ENCODE results near the gene AUTS2.

The AUTS2 gene

GRCh38 chr7:69677881-69678493, 79.7 kb downstream of the AUTS2 start:
- Mint-ChIP-seq H3K36me3 (ENCODE audit: low read depth) (no peaks in the 10 kb centered on the region), H3K27me3 (ENCODE audit: low read depth) (no peaks in the 10 kb centered on the region), H3K4me3 (peak overlapping the region in 2 of 3 experiments; percentile 37 to 44), H3K4me1 (peaks cover 69% of the 10 kb centered on the region), H3K9me3 (no peaks in the 10 kb centered on the region), H3K27ac (peak overlapping the region; percentile 59 to 68 (median 63))
- no peak for TF ChIP-seq CTCF (IDR thresholded peaks at IDR 0.05; ENCODE audit: unreplicated experiment in 3 of 3)

GRCh38 chr7:69678494-69679187, 80.4 kb downstream of the AUTS2 start:
- Mint-ChIP-seq H3K4me1 (peaks cover 65% of the 10 kb centered on the region), H3K9me3 (no peaks in the 10 kb centered on the region), H3K4me3 (peak overlapping the region in 1 of 3 experiments; percentile 1), H3K36me3 (ENCODE audit: low read depth) (no peaks in the 10 kb centered on the region), H3K27me3 (ENCODE audit: low read depth) (no peaks in the 10 kb centered on the region), H3K27ac (peak overlapping the region; percentile 59 to 68 (median 63))
- TF ChIP-seq CTCF (IDR thresholded peaks at IDR 0.05; ENCODE audit: unreplicated experiment in 3 of 3): no peak

- Mint-ChIP-seq H3K9me3 (no peaks in the 10 kb centered on the region), H3K4me3 (no peak overlapping the region), H3K36me3 (ENCODE audit: low read depth) (no peaks in the 10 kb centered on the region), H3K27ac (no peak overlapping the region), H3K27me3 (ENCODE audit: low read depth) (no peaks in the 10 kb centered on the region), H3K4me1 (peaks cover 81% of the 10 kb centered on the region)
- TF ChIP-seq CTCF (IDR thresholded peaks at IDR 0.05; ENCODE audit: unreplicated experiment in 3 of 3): no peak
Observed at GRCh38 chr7:69681181-69681580, 82.9 kb downstream of the AUTS2 start.

GRCh38 chr7:69682518-69682917, 84.2 kb downstream of the AUTS2 start:
- Mint-ChIP-seq H3K36me3 (ENCODE audit: low read depth) (no peaks in the 10 kb centered on the region), H3K4me3 (no peak overlapping the region)
- TF ChIP-seq CTCF (IDR thresholded peaks at IDR 0.05; ENCODE audit: unreplicated experiment in 3 of 3): no peak

GRCh38 chr7:69683002-69683401, 84.7 kb downstream of the AUTS2 start:
- Mint-ChIP-seq H3K4me1 (peaks cover 70% of the 10 kb centered on the region), H3K9me3 (no peaks in the 10 kb centered on the region), H3K27ac (peak overlapping the region in 2 of 3 experiments; percentile 23 to 59), H3K4me3 (no peak overlapping the region), H3K27me3 (ENCODE audit: low read depth) (no peaks in the 10 kb centered on the region), H3K36me3 (ENCODE audit: low read depth) (no peaks in the 10 kb centered on the region)
- TF ChIP-seq CTCF (IDR thresholded peaks at IDR 0.05; ENCODE audit: unreplicated experiment in 3 of 3): no peak

More at GRCh38 chr7:69682518-69682917, 84.2 kb downstream of the AUTS2 start:
- Mint-ChIP-seq H3K27ac (peak overlapping the region in 2 of 3 experiments; percentile 23 to 59), H3K27me3 (ENCODE audit: low read depth) (no peaks in the 10 kb centered on the region), H3K4me1 (peaks cover 70% of the 10 kb centered on the region), H3K9me3 (no peaks in the 10 kb centered on the region)
